ENCODE measurements around the gene MOV10.

Gene MOV10

DNA sequence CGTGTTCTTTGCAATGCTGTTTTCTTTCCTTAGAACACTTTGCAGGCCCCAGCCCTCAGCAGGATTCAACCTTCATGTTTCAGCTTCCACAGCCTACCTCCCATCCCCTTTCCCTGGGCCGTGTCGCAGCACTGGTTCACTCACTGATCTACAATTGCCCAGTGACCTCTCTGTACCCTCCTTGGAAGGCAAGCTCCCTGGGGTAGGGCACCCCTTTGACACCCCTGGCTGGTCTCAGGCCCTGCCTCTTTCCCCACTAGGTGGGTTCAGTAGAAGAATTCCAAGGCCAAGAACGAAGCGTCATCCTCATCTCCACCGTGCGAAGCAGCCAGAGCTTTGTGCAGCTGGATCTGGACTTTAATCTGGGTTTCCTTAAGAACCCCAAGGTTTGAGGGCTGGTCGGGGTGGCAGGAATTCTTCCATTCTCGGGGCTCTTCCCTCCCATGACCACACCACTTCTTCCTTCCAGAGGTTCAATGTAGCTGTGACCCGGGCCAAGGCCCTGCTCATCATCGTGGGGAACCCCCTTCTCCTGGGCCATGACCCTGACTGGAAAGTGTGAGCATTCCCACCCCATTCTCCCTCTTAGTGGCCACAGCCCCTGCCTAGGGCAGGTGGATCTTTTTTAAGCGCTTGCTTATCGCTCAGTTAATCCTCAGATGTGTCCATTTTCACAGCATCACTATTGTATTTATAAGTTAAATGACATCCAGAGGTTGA, 25.1 kb downstream of the MOV10 start:
- DNase-seq = no peak

DNA sequence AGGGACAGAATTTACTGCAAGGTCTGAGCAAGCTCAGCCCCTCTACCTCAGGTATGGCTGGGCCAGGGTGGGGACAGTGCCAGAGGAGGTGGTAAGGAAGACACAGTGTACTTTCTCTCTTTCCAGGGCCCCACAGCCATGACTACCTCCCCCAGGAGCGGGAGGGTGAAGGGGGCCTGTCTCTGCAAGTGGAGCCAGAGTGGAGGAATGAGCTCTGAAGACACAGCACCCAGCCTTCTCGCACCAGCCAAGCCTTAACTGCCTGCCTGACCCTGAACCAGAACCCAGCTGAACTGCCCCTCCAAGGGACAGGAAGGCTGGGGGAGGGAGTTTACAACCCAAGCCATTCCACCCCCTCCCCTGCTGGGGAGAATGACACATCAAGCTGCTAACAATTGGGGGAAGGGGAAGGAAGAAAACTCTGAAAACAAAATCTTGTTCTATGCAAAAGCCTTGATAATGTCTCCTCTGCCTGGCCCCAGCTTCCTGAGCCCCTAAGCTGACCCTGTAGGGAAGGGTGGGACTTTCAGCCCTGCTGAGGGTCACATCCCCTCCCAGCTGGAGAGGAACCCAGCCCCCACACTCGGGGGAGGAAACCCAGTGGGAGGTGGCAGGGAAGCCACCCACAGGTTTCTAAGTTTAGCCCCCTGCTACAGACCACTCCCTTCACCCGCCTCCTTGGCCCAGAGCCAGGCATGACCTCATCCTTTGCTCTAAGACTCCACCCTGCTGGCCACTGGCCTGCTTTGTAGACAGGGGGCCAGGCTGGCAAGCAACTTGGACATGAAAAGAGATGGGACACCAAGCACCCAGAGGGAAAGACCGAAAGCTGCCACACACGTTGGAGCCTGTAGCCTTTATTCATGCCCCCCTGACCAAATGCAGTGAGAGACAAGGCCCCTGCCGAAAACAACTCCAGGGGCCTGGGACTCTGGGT, 26.1 kb downstream of the MOV10 start:
- peak; percentile 88 to 92 (median 90) for DNase-seq

DNA sequence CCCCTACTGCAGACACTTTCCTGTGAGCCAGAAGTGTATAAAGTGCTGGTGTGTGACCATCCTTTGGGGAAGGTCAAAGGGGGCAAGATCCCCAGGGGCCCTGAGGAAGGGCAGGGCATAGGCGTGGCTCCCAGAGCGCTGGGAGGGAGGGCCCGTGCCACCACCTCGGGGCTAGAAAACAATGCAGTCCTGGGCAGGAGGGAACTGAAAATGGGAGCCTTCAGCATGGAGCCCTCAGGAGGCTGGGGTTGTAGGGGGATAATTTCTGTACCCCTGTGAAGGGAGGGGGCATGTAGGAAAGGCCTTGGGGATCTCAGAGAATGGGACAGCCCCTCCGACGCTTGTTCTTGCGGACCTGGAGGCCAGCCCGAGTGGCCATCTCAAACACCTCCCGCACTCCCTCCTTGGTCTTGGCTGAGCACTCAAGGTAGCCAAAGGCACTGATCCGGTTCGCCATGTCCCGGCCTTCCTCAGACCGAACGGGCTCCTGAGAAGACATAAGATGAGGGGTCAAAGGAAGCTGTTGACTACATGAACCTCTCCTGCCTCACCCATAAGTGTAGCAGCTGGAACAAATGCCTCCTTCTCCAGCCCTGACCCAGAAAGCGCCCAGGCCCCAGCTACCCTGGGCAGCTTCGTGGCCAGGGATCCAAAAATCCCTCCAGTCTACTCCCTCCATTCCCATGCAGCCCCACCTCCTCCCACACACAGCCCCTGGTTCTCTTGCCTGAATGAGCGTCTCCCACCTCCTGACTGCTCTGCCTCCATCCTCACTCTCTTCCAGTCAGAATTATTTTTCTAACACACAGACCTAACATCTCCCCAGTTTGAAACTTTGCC, 27.0 kb downstream of the MOV10 start:
- DNase-seq = no peak

DNA sequence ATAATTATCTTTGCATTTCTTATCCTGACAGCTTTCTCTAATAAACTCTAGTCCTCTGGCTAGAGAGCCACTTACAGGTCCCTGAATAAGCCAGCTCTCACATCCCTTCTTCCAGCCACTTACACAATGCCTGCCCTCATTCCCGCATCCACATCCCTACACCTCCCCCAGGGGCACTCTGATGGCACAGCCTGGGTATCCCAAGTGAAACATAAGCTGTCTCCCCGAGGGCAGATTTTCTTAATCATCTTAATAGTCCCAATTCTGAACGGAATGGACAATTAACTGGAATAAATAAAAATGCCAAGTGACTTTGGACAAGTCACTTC, 27.6 kb downstream of the MOV10 start:
- DNase-seq = no peak

DNA sequence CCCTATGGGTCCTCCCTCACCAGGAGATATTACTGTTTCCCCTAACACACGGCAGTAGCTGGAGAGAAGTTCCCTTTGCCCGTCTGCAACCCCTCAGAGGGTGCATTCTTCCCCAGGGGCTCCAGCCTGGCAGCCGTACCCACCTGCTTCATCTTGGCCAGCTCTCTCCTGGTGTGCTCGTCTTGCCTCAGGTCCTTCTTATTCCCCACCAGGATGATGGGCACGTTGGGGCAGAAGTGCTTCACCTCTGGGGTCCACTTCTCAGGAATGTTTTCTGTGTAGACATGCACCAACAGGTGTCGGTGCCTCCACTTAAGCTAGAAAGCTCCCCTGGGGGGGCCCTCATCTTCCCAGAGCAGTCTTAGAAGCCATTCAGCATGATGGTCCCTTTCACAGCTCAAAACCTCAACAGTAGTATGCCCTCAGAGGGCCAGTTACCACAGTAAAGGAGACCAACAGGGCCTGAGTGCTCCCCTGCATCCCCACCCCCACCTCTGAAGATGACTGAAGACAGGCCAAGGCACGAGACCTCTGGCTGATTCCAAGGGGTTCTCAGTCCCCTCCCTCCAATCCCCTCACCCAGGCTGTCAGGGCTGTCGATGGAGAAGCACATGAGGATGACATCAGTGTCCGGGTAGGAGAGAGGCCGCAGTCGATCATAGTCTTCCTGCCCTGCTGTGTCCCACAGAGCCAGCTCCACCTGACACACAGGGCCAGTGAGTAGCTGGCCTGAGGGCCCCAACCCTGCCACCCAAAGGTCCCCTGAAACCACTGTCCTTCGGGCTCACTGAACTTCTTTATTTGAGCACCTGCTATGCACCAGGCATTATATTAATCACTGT, 28.2 kb downstream of the MOV10 start:
- DNase-seq = no peak

DNA sequence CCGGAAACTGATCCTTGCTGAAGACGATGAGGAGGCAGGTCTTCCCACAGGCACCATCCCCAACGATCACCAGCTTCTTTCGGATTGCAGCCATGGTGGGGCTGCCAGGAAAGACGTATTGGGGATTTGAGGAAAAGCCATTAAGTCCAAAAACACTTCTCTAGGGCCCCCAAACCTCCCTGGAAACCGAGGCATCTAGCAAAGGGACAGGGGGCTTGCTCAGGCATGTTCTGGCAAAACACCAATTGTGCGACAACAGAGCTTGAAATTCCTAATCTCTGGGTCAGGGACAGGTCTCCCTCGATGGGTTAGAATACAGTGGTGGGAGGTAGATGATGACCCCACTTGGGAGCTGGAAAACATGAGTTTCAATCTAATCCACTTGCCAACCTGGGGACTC, 29.2 kb downstream of the MOV10 start:
- DNase-seq = no peak

DNA sequence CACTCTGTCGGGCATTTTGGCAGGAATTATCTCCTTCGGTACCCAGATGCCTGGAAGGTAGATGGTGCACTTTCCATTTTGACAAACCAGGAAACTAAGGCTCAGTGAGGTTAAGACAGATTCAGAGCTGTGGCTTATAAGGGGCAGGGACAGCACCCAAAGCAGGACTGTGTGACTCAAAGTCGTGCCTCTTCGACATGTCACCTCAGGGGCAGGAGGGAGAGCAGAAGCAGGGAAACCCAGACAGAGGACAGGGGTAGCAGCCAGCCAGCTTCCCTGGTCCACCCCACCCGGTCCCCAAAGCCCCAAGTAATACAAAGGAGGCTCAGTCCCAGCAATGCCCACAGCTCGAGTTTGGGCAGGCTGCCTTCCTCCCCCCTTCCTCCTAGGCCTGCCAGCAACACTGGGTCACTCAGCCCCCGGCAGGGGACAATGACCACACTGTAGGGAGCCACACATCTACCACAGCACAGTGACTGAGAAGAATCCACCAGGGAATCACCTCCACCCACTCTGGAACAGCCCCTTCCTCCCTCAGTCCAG, 30.0 kb downstream of the MOV10 start:
- DNase-seq = no peak

DNA sequence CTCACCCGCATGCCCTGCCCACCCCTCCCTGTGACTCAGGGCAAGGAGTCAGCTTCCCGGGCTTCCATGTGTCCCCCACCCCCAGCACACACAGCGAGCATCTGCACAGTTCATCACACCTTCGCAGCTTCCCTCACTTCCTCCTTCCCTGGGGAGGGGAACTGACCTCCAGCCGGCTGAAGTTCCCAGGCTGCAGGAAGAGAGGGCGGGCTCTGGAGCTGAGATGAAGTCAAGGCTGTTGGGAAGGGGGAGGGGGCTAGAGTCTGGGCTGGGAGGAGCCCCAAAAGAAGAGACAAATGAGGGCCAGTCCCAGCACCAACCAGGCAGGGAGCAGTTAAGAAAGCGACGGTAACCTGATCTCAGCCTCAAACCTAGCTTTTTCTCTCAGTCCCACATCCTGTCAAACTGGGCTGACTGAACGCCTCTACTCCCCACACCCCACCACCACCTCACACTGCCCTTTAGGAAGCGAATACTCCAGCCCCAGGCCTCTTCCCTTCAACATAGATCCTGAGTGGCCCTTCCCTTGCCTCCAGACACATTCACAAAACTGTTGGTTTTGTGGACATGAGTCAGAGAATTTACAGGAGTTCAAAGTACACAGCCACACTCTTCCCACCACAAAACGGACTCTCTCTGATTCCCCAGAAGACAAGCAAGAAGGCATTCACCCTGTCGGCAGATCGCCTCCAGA, 30.6 kb downstream of the MOV10 start:
- peak; percentile 81 to 92 (median 89) for DNase-seq

DNA sequence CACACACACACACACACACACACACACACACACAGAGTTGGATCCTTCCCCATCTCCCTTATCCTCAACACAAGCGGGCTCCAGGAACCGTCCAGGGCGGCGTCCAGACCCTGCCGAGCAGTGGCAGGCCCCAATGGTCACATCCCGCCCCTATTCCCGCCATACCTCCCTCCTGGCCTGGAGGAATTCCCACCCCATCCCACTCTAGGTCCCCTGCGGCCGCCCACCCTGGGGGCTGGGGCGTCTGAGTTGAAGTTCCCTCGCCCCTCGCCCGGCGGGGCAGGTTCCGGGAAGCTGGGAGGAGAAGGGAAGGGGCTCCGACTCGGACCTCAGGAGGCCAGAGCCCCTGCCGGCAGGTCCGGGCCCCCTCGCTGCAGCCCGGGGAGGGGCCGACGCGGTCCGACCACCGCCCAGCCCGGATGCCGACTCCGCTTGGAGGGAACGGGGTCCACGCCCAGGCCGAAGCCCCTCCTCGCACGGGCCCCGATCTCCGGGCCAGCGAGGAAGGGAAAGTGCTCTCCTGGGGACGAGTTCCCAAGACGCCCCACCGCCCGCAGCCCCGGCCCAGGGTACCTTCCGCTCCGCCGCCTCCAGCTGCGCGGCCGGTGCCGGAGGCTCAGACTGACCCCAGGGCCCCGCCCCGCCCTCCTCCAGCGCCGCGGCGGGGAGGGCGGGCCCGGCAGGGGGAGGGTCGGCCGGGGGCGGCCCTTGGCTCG, 32.2 kb downstream of the MOV10 start, which contains the start of gene RHOC:
Gene RHOC, minus strand, starts transcription at position 623 of the 716 bp plus-strand sequence. CDS start 3,328 bp downstream, outside the sequence.
- peak; percentile 80 to 94 (median 86) for DNase-seq

DNA sequence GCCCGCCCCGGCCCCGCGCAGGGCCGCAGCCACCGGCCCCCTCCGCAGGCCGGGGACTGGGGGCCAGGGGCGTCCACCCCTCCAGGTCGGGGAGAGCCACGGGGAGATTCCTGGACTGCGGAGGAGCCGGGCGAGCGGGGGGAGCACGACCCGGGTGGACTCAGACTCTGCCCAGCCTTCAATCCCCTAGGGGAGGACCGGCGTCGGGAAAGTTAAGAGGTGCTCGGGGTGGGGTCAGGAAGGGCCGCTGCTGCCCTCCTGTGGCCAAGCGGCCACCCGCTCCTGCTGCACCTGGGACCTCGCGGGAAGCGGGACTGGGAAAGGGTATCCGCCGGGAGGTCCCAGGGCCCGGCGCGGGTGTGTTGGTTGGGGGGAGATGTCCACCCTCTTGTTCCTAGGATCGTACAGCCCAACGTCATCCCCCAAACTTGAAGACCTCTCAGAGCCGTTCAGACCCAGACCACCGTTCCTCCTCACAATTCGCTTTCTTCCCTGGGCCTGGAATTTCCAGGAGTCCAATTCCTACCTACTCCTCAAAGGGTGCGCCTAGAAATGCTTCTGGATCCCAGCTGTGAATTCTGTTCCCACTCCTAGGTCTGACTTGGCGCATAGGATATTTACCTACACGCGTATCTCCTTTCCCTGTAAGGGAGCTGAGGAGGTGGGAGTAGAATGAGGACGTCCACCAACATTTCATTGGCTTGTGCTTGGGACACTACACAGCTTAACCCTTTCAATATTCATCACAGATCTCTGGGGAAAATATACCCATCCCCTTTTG, 33.0 kb downstream of the MOV10 start:
- peak; percentile 79 to 92 (median 86) for DNase-seq

DNA sequence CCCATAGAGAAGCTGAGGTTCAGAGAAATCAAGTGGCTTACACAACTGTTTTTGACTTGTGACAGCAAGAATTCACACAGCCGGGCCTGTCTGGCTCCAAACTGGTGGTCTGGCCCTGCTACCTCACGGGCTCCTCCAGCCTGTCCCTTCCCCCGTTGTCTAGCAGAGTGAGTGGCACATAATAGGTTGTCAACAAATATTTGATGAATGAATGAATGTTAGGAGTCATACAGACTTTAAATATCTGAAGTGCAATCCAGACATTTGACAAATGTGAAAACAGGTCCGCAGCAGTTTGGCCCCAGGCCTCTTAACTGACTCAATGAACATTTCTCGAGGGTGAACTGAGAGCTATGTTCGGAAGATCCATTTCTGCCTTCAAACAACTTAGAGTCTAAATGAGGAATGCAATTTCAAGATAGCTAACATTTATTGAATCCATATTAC, 33.6 kb downstream of the MOV10 start:
- no peak for DNase-seq

DNA sequence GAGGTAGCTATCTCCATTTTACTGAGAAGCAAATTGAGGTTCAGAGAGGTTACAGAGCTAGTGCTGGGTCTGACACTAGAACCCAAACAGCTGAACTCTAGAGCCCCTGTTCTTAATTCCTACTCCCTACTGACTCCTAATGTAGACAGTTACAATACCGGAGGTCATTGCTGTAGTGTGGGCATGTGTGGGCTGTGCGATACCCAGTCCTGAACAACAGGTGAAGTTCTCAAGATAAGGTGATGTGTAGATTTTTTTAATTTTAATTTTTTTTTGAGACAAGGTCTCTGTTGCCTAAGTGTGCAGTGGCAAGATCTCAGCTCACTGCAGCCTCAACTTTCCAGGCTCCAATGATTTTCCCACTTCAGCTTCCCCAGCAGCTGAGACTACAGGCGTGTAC, 34.0 kb downstream of the MOV10 start:
- DNase-seq = no peak

DNA sequence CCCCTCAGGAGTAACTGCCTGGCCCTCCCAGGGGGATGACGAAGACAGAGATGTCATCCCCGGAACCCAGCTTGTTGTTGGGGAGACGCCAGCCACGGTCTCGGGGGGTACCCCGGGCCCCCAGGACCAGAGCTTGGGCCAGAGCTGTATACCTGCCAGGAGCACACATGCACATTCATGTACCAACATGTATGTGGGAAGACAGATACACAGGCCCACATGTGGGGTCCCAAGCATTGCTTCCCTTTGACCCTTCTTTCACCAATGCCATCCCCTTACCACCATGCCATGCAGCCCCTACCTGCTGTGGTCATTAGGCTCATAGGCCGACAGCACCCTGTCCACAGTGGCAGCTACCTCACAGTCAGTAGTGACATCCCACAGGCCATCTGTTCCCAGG, 35.7 kb downstream of the MOV10 start:
- DNase-seq = no peak

DNA sequence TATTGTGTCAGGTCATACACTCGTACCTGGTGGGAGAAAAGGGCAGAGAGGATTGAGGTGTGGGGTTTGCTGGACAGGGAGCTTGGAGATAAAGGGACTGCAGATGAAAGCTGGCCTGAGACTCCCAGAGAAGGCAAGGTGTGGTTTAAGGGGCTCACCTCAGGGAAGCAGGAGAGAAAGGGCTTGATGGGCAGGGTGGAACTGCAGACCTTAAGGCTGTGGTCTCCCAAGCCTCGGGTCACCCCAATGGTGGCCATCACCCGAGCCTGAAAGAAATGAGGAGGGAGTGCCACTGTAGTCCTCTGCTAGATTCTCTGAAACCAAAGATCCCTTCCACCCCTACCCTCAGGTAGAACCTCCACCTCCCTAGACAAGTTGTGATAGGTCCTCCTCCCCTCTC, 36.1 kb downstream of the MOV10 start:
- DNase-seq = no peak

DNA sequence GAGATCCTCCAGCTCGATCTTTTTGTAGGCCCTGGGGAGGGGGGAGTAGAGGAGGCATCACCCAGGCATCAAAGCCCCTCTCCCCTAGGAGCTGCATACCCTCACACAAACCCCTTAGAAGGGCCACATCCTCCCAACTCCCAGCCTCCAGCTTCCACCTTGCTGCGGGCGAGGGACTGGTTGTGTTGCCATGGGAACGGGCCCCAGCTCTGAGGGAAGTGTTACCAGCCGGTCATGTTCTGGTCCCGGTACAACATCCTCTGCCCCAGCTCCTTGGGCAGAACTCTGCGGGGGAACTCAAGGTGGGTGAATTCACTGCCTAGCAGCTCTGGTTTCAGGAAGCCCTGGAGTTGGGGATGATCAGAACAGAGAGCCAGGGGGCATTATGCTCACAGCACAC, 36.6 kb downstream of the MOV10 start:
- DNase-seq = no peak

DNA sequence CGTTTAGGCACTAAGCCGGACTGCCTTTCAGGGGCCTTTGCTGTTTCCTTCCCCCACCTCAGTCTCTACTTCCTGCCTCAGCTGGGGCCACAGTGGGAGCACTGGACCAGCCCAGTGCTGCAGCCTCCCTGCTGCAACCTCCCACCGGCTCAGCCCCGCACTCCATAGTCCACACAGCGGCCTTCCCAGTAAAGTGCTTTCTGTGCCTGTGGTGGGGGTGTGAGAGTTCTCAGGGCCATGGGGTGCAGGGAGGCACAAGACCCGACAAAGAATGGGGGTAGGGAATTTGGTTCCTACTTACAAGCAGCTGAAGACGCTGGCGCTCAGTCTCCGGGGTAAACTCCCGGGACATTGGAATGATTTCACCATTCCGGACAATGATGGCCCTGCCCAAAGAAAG, 37.2 kb downstream of the MOV10 start:
- no peak for DNase-seq

DNA sequence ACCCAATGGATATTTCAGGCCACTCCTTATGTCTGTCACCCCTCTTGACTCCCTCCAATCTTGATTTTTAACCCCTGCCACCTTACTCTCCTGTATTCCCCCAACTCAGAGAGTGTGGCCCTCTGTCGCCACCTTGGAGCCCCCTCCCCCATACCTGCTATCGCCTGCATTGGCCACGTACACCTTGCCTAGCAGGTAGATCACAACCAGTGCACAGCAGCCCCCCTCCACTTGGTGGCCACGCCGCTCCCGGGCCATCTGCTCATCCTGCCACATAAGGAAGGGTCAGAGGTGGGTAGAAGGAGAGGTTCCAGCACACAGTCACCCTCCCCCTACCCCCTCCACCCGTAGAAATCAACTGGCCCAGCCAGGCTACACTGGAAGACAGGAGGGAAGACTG, 37.7 kb downstream of the MOV10 start:
- DNase-seq = no peak

DNA sequence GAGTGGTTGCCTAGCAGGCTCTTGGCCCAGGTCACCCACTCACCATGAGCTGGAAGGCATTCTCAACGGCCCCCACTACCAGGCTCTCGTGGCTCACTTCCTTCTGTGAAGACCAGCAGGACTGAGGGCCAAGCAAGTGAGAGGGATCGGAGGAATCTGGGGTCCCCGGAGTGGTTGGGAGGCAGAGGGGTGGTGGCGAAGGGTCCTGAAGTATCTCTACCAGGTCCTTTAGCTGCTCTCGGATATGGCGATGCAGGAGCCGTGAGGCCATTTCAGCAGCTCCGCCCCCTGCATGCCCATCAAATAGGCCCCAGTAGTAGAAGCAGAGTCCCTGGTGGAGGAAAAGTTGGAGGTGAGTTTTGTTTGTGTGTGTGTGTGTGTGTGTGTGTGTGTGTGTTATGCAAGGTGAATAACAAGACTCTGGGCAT, 38.3 kb downstream of the MOV10 start:
- no peak for DNase-seq

Measured in suppressor macrophage (primary cell).